ENCODE results near the gene PDE7B.

Gene PDE7B

GRCh38 chr6:135937106-135937505, 85.6 kb downstream of the PDE7B start:
- no peak for DNase-seq

DNA sequence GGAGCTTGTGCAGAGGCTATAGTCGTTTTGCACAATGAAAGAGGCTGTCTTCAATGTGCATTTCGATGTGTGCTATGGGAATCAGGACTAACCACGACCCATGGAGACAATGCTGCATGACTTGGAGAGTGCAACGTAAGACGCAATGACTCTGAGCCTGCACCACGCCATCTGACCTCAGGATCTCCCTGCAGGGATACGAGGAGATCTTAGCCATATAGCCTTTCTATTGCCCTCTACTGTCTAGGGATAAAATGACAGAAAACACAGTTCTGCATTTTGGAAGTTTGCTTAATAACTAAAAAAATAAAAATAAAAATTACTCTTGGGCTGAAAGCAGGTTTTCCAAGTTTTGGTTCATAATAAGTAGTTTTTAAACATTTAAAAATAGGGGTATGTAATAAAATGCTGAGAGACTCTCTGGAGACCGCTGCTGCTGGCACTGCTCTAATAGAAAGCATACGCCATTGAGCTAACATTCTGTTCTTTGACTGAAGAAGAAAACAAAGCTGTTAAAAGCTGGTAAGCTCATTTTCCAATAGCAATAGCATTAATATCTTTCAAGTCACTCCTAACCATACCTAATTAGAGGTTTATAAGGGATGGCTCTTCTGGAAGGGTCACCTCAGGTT, 87.2 kb downstream of the PDE7B start:
- peak; percentile 13 to 57 (median 46) for DNase-seq

- no peak for DNase-seq
Observed at GRCh38 chr6:135939208-135939591, 87.7 kb downstream of the PDE7B start.

- no peak for DNase-seq
Observed at GRCh38 chr6:135940616-135941167, 89.2 kb downstream of the PDE7B start.

GRCh38 chr6:135941275-135942025, 89.9 kb downstream of the PDE7B start:
- DNase-seq: no peak

DNA sequence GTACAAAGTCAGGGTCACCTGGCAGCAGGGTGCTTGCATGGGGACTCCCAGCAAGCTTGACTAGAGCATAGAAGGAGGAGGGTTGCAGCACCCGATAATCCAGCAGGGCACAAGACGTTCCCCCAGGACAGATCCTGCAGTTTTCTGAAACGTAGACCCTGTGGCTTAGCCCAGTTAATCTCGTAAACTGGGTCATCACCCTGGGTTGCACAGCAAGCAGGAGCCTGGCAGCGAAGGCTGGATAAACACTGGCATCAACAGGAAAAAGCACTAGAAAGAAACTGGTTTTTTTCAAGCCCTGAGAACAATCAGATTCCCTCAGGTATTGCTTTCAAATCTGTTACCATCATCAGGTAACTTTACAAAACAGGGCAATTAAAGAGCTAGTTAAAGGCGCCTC, 92.6 kb downstream of the PDE7B start:
- no peak for DNase-seq

DNA sequence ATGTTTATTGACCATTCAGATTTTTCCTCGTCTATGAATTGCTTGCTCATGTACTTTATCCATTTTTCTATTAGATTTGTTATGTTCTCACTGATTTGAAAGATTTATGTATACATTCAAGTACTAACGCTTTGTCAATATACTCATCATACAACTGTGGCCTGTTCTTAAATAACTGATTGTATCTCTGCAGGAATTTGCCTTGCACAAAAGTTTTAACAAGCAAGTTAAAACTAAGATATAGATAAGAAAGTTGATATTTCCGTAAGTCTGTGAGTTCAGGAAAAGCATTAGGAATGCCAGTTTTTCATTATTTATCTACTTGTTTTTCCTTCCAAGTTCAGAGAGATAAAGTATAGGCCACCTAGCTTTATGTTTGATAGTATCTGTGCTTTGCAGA, 95.2 kb downstream of the PDE7B start:
- DNase-seq: no peak

- DNase-seq: no peak
Observed at GRCh38 chr6:135950669-135951068, 99.2 kb downstream of the PDE7B start.

- DNase-seq: no peak
Observed at GRCh38 chr6:135951169-135951568, 99.7 kb downstream of the PDE7B start.

DNA sequence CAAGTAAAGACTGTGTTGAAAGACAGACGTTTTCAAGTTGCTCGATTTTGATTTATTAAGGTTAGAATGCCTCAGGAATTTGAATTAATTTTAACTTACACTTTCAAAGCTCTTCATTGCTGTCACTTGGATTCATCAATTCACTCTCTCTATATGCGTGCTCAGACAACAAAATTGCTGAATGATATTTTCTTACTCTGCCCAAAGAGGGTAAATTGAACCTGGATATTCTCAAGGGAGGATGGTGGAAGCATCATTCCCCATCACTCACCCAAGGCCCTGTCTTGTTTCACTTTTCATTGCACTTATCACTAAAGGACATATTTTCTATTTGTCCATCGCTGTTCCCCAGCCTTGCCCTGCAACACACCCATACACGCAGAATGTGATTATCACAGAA, 102.3 kb downstream of the PDE7B start:
- no peak for DNase-seq

DNA sequence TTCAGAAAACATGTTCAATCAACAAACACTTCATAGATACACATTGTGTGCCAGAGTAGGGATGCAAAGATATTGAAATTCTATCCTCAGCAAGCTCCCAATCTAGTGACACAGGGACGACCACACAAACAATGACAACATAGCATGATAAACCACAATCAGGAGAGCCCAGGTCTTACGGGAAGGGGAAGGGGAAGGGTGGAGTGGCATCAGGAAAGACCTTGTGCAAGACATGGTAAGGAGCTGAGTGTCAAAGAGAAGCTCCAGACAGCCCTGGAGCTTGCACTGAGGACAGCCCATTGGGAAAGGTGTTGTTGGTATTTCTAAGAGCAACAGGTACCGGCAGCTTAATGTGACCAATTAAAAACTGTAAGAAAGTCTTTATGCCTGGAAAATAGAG, 103.6 kb downstream of the PDE7B start:
- peak in 3 of 4 experiments; percentile 16 to 31 (median 26) for DNase-seq

DNA sequence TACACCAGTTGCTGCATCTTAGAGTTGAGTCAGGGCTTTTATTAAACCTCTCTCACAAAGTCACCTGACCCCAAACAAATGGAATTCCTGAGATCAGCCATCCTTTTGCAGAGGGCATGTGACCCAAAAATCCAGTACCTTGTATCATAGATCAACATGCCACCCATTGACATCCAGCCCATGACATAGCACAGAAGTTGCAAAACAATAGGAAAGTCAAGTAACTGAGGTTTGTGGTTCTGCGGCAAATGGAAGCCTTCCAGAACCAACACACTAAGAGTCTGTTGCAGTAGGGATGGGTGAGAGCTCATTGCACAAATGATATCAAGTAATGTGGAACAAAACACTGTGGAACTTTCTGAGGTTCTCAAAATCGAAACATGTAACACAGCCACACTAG, 111.2 kb downstream of the PDE7B start:
- no peak for DNase-seq

GRCh38 chr6:135970750-135971149, 119.2 kb downstream of the PDE7B start:
- no peak for DNase-seq

GRCh38 chr6:135971351-135971750, 119.8 kb downstream of the PDE7B start:
- DNase-seq: no peak

GRCh38 chr6:135972150-135972549, 120.6 kb downstream of the PDE7B start:
- no peak for DNase-seq

GRCh38 chr6:135972586-135972985, 121.1 kb downstream of the PDE7B start:
- DNase-seq: no peak

GRCh38 chr6:135974426-135974825, 122.9 kb downstream of the PDE7B start:
- no peak for DNase-seq

DNA sequence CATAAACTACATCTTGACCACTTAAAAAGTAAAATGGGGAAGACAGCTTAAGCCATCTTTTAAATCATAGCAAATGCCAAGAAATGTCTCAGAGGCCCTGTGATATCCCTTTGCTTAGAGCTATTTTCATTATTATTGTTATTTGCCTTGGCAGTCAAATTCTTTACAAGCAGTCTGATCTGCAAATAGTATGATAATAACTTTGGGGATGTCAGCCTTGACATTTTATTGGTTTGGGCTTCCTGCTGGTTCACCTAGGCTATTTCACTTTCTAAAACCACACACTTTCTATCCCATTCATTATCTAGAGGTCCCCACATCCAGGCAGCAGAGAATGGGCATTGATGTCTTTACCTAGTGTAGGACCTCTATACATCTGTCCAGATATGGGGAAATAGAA, 125.1 kb downstream of the PDE7B start:
- DNase-seq: no peak

DNA sequence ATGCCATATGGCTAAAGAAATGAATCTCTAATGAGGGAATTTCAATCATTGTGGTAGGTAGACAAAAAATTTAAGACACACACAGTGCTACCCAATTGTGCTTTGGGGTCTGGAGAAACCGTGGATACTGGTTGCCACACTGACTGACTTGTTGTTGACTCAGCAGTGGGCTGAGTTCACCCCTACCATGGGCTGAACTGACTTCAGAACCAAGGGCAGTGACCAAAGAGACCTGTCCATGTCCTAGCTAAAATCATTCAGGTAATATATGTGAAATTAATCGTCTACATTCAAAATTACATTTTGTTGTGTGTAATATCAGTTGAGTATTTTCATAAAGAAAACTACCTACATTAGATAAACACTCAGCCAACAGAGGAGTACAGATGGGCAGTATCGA, 131.6 kb downstream of the PDE7B start:
- DNase-seq: no peak

DNA sequence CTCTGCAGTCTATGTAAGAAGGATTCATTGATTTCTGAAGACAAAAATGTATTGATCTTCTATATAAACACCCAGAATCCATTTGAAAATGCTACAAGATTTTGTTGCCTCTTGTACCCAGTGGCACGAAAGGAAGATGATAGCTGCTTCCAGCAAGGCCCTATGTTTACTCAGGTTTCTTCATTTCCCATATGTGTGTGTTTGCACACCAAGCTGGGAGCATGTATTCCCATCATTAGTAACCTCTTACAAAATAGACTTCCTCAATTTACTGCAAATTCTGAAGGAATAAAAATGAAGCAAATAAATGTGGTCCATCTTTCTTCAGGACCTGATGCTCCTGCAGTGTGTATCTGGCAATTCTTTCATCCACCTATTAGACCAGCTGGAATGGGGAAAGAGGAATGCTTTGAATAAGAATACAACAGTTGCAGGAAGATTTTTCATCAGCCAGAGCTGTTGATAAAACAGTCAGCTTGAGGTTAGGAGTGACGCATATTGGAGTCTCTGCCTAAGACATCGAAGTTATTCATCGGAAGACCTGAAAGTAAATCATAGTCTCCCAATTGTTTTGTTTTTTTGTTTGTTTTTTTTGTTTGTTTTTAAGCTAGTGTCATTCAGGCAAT, 132.3 kb downstream of the PDE7B start:
- no peak for DNase-seq

- no peak for DNase-seq
Observed at GRCh38 chr6:135985471-135985870, 134.0 kb downstream of the PDE7B start.

- no peak for DNase-seq
Observed at GRCh38 chr6:135987226-135987625, 135.7 kb downstream of the PDE7B start.

GRCh38 chr6:135990439-135990838, 138.9 kb downstream of the PDE7B start:
- DNase-seq: peak in 2 of 4 experiments; percentile 41 to 44

Measured in suppressor macrophage (primary cell).